NCI-H2081 (cell line): ENCODE data around the gene ETNPPL.

Experiments
- DNase-seq, 2 experiments: peaks; one replicate each; lab custom pipeline; 2025; lab: John Stamatoyannopoulos, UW

ETNPPL gene

DNA sequence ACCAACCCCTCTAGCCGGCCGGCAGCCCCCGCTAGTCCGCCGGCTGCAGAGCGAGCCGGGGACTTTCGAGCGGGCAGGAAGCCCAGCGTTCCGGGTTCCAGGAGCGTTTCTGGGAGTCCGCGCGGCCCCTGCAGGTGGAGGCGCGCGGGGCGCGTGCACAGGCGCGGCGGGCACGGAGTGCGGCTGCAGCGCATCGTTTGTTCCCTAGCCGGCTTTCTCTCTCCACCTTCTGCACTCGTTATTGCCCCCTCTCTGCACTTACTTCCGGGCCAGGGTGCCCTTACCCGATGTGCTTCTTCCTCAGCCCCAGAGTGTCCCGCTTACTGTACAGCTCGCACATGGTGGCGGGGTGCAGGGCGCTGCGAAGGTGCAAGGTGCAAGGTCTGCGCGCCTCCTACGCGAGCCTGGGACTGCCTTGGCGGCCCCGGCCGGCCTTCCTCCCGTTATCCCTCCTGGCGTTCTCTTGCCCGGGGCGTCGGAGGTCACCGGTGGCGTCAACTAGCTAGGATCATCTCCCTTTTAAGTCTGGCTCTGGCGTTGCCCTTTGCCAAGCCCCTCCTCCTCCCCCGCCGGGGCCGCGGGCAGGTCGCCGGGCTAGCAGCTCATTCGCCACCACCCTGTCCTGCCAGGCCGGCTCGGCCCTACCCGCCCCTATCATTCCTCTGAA is at the start of gene ETNPPL:
ETNPPL (minus strand) TSS at position 495 of the 667 bp plus-strand sequence; CDS start at position 340, 155 bp downstream.
- DNase-seq, result peak in 1 of 2 experiments; percentile 1

DNA sequence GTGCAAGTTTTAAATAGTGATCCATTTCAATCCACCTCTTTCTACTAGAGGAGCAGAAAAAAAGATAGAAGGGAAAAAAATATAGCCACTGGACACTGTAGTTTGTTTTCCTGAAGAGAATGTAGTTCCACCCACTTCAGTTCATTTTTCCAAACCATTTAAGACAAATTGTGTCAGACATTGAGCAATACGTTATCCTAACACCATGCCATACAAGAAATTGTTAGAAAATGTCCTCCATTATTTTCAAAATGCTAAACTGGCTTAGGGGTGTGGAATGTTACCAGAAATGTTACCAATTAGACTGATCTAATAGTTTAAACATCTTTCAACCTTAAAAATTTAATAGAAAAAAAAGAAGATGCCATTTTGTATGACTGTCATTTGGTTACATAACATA is 48.6 kb upstream of the ETNPPL start:
- DNase-seq, result no peak

DNA sequence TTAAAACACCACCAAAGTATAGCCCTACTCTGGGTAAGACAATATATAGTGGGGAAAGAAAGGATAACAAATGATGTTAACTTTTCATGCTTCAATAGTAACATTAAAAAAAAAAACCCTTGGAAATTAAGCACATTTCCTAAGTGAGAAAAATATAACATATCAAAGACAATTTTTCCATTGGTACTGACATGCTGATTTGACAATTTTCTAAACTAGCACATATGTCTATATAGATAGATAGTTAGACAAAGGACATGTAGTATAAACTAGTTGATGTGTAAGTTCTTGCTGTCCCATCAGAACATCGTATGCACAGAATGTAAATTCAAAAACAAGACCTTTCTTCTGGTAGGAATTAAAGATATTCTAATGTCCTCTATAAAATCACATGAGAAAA is 47.2 kb upstream of the ETNPPL start:
- no peak for DNase-seq

DNA sequence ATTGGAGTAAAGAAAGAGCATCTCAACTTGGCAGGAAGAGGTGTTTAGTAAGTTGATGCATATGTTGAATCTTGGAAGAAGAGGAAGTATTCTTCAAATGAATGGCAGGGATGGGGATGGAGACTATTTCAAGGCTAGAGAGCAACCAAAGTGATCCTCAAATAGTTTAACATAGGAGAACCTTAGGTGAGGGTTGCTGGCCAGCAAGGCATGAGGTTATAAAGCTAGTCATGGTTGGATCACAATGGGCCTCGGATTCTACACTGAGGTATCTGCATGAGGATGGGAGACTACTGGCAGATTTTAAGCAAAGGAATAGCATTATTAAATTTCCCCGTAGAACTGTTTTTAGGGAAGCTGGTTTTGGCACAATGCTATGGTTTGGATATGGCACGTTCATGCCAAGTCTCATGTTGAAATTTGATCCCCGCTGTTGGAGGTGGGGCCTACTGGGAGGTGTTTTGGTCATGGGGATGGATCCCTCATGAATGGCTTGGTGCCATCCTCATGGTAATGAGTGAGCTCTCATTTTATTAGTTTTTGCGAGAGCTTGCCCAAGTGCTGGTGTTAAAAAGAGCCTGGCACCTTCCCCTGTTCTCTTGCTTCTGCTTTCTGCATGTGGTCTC is 41.9 kb upstream of the ETNPPL start:
- no peak for DNase-seq

DNA sequence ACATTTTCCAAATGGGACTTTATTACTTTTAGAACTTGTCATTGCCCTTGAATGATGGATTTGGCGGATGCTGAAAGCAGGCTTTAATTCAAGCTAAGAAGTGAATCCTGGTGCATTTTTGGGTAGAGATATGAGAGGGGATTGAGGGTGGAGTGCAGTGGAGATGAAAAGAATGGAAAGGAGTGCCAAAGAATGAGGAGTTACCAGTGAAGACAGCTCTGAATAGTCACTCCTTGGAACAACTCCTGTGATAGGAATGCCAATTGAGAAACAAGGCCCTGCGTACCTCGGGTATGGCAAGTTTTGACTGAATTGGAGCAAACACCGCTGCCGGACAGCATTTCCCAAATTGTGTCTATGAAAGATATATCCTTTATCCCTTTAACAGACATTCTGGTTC is 36.5 kb upstream of the ETNPPL start:
- no peak for DNase-seq

DNA sequence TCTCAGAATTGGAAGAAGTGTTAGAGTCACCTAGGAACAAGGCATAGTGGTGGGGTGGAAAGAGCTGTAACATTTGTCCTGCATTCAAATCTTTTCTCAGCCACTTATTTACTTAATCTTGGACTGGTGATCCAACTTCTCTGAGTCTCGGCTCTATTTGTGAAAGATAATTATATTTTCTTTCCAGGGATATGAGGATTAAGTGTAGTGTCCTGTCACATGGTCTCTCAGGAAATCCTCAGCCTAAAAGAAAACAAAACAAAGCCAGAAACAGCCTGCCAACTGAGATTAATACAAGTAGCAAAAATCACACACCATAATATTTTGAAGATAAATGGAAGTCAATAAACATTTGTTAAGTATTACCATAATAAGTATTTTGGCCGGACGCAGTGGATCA is 33.3 kb upstream of the ETNPPL start:
- no peak for DNase-seq

DNA sequence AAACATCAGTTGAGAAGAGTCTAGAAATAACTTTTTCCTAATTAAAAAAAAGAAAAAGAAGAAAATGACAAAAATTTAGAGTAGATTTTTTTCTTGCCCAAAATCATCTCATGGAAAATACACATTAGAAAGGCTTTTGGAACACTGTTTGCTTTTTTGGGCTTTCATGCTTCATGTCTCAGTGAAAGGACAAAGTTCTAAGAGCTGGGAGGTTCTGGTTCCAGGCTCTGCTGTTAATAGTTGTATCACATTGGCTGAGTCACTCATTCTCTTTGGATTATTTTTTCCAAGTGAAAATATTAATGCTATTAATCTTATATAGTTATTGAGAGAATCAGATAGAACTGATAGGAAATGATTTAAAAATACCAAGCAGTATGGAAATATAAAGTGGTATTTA is 32.9 kb upstream of the ETNPPL start:
- no peak for DNase-seq

DNA sequence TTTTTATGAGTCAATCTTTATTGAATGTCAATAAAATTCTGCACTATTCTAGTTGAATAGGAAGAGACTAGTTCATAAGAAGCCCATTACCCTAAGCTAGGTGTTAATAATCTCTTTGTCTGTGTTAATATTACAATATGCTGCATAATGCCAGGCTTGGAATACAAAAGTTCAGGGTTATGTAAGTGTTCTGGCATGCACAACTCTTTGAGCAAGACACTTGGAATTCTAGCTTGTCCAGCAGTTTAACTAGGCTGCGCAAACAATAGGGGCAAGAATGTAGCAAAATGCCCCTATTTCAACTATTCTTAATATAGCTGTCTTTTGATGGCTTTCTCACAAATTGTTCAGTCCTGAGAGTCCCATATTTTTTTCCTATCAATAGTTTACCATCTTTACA is 31.3 kb upstream of the ETNPPL start:
- no peak for DNase-seq

DNA sequence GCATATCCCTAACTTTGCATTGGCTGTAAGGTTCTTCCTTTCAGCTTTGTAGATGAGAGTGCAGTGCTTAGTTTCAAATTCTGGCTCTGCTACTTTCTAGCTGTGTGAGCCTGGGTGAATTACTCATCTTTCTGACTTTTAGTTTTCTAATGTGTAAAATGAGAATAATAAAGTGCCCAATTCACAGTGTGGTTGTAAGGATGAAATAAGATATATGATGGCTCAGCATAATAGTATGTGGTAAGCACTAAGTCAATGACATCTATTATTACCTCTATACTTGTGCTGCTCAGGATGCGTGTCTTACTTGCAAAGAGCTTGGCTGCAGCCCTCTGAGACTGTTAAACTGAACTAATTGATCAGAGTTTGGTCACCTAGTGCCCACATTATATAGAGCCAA is 30.6 kb upstream of the ETNPPL start:
- DNase-seq, result no peak

DNA sequence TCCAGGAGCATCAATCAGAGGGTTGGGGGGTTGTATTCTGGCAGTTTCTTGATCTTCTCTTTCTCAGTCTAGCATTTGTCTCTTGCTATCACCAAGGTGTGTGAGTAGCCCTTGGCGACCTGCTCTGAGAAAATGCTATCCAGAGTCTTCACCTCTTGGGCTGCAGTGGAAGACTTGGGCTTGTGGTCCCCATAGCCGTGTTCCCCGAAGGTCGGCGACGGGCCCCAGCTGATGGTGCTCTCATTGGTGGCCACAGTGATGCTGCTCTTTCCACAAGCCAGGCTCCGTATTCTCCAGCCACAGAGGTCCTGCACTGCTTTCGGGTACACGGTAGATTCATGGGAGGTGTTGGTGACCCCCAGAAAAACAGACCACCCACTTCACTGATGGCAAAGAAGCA is 25.9 kb upstream of the ETNPPL start:
- no peak for DNase-seq

DNA sequence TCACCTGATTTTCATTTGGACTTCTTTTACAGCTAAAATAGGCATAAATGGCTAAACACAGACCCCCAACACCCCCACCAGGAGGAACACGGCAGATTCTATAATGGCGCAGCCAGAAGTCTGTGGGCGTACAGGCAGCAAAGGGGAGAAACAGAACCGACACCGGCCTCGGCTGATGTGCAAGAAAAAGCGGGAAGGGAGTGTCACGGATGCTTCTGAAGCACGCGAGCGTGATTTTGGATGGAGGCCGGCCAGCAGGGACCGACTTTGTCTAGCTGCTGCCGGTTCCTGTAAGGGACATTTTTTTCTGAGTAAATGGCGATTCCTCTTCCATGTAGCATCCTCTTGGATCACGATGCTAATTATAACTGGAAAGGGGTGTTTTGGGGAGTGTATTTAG is 24.9 kb upstream of the ETNPPL start:
- no peak for DNase-seq

DNA sequence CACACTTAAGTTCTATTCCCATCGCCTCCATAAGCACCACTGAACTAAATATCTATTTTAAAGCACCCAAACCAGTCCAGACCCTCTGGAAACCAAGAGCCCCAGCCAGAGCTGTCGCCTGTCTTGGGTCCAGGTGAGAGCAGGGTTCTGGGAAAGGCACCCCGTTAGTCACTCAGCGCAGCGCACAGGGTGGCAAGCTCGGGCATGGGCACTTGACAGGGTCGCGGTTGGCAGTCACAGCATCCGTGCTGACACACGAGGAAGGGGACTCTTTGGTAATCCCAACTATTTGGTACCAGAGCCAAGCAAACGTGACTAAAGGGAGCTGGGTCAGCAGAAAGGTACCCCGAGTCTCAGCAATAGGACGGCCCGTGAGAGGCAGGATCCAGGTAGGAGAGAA is 24.3 kb upstream of the ETNPPL start:
- no peak for DNase-seq

DNA sequence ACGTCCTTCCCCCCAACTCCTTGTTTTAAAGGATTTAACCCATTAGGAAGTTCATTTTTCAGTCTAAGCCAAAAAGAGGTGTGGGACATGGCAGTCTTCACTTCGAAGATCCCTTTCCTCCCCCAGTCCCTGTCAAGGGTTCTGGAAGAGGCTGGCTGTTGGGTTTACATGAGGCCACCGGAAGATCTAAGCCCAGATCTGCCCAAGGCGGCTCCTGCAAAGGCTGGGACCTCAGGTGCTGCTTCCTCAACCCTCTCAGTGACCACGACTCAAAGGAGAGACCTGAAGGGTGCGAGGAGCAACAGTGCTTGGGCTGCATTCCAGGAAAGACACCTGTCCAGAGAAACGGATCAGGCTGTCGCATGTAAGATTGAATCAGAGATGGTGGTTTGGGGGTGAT is 23.5 kb upstream of the ETNPPL start:
- DNase-seq, result no peak

DNA sequence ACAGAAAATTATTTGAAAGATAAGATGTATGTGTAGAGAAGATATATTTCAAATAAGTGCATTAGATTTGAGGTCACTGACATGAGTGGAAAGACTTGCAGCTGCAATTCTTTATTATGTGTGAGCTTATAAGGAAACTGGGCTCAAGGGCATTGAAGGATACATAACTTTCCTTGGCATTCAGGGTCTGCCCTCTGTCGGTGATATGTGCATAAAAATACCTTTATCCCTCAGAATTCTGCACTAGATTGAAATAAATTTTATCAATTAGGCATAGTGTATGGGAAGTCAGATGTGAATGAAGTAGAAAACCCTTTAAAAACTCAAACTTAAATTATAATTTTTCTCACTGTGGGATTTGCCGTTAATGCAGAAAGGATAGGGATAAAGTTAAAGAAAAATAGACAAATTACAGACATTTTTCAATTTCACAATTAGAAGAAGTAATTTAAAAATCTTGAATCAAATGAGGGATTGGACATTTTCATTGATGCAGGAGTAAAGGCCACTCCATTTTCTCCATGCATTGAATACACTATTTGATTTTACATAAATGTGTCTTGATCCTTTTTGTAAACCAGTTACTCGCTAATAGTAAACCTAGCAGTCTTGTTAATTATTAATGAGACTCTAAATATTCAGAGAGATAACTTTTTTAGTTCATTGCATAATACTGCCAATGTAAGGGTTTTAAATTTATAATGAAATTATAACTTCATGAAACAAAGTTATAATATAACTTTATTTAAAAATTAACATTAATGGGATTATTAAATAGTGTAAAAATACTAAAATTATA is 21.0 kb upstream of the ETNPPL start:
- DNase-seq, result no peak

DNA sequence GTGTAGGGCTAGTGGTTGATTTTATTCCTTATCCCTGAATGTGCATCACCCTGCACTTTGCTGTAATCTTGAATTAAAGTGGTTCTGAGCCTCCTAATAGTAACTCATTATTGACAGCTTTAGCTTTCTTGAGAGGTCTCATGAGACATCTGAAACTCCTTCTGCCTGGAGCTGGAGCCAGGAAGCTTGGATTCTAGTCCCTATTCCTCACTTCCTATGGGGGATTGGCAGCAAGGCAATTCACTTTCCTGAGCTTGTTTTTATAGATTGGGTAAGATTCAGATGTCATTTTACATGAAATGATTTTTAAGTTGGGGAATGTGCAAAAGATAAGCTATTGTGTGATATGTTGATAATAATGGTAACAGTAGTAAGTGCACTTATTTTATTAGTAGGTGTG is 17.1 kb upstream of the ETNPPL start:
- no peak for DNase-seq

DNA sequence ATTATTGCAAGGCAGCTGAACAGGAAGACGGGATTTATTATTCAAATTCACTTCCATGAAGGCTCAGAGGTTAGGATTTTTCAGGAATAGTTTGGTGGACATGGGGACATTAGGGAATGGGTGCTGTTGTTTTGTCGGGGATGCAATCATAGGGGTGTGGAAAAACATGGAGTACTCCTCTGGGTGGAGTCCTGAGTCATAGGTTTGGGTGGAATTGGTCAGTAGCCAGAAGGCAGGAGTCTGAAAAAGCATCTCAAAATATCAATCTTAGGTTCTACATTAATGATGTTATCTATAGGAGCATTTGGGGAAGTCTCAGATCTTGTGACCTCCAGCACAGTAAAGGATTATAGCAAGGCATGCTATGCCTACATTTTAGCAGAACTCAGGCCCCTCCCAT is 14.5 kb upstream of the ETNPPL start:
- no peak for DNase-seq

DNA sequence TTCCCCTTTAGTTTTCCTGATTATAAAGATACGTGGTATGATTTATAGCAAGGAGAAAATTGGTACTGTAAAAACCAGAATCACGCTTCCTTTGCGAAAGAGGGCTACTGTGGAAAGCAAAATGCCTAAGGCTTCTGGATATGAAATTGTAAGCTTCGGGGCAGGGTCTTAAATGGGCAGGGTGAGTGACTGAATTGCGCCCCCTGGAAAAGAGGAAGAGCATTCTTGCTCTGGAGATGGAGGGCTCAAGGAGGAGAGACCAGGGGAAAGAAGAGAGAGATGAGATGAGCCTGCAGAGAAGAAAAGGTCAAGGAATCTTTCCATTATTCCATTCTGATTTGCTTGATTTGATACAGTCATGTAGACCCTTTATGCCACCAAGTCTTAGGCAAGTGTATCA is 13.1 kb upstream of the ETNPPL start:
- DNase-seq, result no peak

DNA sequence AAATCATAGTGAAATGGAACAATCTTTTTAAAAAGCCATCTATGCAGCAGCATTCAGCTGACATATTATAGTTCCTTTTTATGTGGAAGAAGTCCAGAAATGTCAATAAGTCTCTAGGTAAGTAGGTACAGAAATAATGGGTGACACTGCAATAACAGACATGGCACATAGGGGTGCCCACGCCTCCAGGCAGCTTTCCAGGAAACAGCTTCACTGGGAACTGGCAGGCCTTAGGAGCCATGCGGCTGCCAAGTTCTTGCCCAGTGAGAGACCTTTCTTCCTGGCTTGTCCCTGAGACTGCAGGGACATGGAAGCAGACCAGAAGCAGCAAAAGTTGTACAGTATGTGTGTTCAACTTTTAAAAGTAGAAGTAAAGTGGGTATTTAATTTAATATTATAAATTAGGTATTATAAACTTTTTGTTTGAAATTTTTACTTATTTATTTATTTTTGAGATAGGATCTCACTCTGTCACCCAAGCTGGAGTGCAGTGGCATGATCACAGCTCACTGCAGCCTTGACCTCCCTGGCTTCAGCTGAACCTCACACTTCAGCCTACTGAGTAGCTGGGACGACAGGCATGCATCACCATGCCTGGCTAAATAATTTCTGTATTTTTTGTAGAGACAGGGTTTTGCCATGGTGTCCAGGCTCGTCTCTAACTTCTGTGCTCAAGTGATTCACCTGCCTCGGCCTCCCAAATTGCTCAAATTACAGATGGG is 12.1 kb upstream of the ETNPPL start:
- DNase-seq, result no peak

DNA sequence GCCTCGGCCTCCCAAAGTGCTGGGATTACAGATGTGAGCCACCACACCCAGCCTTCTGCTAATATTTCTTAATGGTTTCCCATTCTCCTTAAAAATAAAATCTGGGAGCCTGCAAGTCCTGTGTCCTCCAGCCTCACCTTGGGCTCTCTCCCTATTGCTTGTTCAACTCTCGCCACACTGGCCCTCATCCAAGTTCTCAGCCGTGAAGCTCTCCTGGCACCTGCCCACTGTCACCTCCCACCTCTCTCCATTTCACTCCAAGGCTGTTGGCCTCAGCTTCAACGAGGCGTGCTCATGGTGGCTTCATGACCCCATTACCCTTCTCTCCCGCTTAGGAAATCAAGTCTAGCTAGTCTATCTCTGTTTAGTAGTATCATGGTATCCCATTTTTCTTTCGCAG is 9.5 kb upstream of the ETNPPL start:
- DNase-seq, result no peak

DNA sequence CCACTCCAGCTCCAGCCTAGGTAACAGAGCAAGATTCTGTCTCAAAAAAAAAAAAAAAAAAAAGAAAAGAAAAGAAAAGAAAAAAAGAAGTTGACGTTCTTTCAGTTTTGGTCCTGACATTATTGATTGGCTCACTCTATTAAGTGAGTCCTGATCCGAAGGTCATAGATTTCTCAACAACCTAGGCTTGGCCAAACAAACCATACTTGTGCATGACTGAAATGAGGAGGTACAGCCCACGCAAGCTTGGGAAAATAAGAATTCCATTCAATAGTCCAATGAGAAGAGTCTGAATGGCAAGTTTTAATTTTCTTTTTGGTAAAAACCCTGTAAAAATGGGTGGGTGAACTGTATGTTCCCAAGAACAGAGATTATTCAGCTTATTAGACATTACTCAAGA is 3.2 kb upstream of the ETNPPL start:
- DNase-seq, result no peak

DNA sequence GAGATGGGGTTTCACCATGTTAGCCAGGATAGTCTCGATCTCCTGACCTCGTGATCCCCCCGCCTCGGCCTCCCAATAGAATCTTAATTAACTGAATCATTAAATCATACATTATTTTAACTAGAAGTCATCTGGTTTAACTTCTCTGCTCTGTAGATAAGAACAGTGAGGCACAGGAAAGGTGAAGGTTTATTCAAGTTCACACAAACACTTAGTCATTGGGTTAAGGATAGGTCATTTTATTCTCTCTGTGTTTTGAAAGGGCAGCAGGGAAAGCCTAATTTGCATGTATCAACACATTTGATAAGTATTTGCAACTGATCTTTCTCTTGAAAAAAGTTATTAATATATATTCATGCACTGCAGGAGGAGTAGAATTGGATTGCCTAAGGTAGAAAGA is 1.1 kb upstream of the ETNPPL start:
- no peak for DNase-seq

DNA sequence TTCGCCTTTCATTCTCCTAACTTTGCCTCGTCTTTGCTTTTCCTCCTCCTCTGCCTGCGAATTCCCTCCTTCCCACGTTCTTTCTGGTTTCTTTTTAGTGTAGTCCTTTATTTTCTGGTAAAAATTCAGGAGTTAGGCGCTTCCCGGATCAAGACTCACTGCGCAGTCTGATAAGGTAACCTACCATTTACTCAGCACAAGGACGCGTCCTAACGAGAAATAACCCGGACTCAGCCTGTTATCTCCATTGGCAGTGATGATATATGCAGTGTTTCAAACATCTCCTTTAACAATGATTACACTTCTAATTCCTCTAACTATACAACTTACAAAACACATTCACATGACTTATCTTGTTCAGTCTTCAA is 357 bp upstream of the ETNPPL start:
- no peak for DNase-seq

DNA sequence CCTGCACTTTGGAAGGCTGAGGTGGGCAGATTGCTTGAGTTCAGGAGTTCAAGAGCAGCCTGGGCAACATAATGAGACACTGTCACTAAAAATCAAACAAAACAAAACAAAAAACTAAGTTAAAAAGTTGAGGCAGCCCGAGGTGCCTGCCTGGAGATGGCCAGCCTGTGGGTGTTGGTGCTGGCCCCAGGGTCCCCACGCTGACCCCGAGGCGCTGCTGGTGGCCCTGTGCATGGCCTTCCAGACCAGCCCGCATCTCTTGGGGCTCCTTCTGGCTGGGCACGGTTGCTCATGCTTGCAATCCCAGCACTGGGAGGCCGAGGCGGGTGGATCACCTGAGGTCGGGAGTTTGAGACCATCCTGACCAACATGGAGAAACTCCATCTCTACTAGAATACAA is 4.4 kb downstream of the ETNPPL start:
- no peak for DNase-seq
